OCI-M1 (cell line): ENCODE results near the gene SUSD1.
"Not testable (repeated sequence)": the region's sequence is repeated elsewhere in the genome, so short reads cannot be mapped to it uniquely, and the experiment has no call there.

Experiments used
- DNase-seq: peaks from one replicate; lab custom pipeline; 2025; lab: John Stamatoyannopoulos, UW

Gene SUSD1

GRCh38 chr9:112129246-112129645 lies 45.9 kb downstream of the SUSD1 start:
- no peak for DNase-seq

- DNase-seq: not testable (repeated sequence)
Measured at GRCh38 chr9:112128399-112128798, 46.7 kb downstream of the SUSD1 start.

- no peak for DNase-seq
Measured at GRCh38 chr9:112127281-112127680, 47.8 kb downstream of the SUSD1 start.

GRCh38 chr9:112125951-112126388 lies 49.1 kb downstream of the SUSD1 start:
- DNase-seq: no peak

- no peak for DNase-seq
Measured at GRCh38 chr9:112124156-112124555, 50.9 kb downstream of the SUSD1 start.

GRCh38 chr9:112121633-112122032 lies 53.5 kb downstream of the SUSD1 start:
- DNase-seq: no peak

GRCh38 chr9:112120439-112120925 lies 54.6 kb downstream of the SUSD1 start:
- no peak for DNase-seq

- no peak for DNase-seq
Measured at GRCh38 chr9:112120030-112120341, 55.1 kb downstream of the SUSD1 start.

GRCh38 chr9:112119225-112120029 lies 55.7 kb downstream of the SUSD1 start:
- DNase-seq: no peak

GRCh38 chr9:112118009-112118408 lies 57.1 kb downstream of the SUSD1 start:
- no peak for DNase-seq

- DNase-seq: no peak
Measured at GRCh38 chr9:112115970-112116753, 58.9 kb downstream of the SUSD1 start.

GRCh38 chr9:112115109-112115508 lies 60.0 kb downstream of the SUSD1 start:
- no peak for DNase-seq

GRCh38 chr9:112112941-112113681 lies 62.0 kb downstream of the SUSD1 start:
- no peak for DNase-seq

- no peak for DNase-seq
Measured at GRCh38 chr9:112112519-112112918, 62.6 kb downstream of the SUSD1 start.

- DNase-seq: no peak
Measured at GRCh38 chr9:112111461-112111860, 63.6 kb downstream of the SUSD1 start.

- no peak for DNase-seq
Measured at GRCh38 chr9:112110777-112111113, 64.4 kb downstream of the SUSD1 start.

- DNase-seq: no peak
Measured at GRCh38 chr9:112110094-112110776, 64.9 kb downstream of the SUSD1 start.

GRCh38 chr9:112104901-112105300 lies 70.2 kb downstream of the SUSD1 start:
- peak; percentile 66 for DNase-seq

- DNase-seq: no peak
Measured at GRCh38 chr9:112104401-112104800, 70.7 kb downstream of the SUSD1 start.

- DNase-seq: no peak
Measured at GRCh38 chr9:112103405-112103804, 71.7 kb downstream of the SUSD1 start.

GRCh38 chr9:112097712-112098688 lies 77.1 kb downstream of the SUSD1 start:
- DNase-seq: peak; percentile 93
